MCF 10A (cell line): ENCODE results near the gene SMIM38. TPM values are rescaled to one million over a fixed set of nuclear protein-coding genes. Genes with fewer than 3 reads are reported as not detected.

ENCODE experiments used
- BruUV-seq: library from RNA; stranded (reverse); fragments of 400-500 nt; replicated peaks from 2 replicates; lab custom pipeline; 2021; lab: Mats Ljungman, UMichigan
- CTCF ChIA-PET: fragments of 300-600 bp; sonication (Branson Sonifier 250); formaldehyde crosslinking; extraction: SDS; loops from one replicate; lab custom pipeline; 2021; ENCODE audit warnings: antibody characterized with exemption, inconsistent platforms; lab: Yijun Ruan, JAX
- POLR2A ChIA-PET: fragments of 300-600, 350-650 bp; sonication (Branson Sonifier 250); formaldehyde crosslinking; extraction: SDS; loops from one replicate; lab custom pipeline; 2020; ENCODE audit warnings: antibody characterized with exemption, inconsistent platforms; lab: Yijun Ruan, JAX
- DNase-seq: peaks from one replicate; pipeline ENCODE4 v3.0.0-alpha.2; 2018; ENCODE audit not compliant: unreplicated experiment
- H3K27ac Mint-ChIP-seq: one replicate; pipeline ENCODE4 v1.8.0; 2022; ENCODE audit warnings: mild to moderate bottlenecking, low read depth, mixed read lengths; ENCODE audit not compliant: unreplicated experiment
- H3K27me3 Mint-ChIP-seq: one replicate; pipeline ENCODE4 v1.8.0; 2022; ENCODE audit warnings: mixed read lengths; ENCODE audit not compliant: insufficient read depth, unreplicated experiment
- H3K36me3 Mint-ChIP-seq: one replicate; pipeline ENCODE4 v1.8.0; 2022; ENCODE audit warnings: mild to moderate bottlenecking, moderate library complexity, mixed read lengths; ENCODE audit not compliant: insufficient read depth, unreplicated experiment
- H3K4me1 Mint-ChIP-seq: one replicate; pipeline ENCODE4 v1.8.0; 2022; ENCODE audit warnings: mixed read lengths; ENCODE audit not compliant: insufficient read depth, unreplicated experiment
- H3K4me3 Mint-ChIP-seq: one replicate; pipeline ENCODE4 v1.8.0; 2022; ENCODE audit warnings: mild to moderate bottlenecking, moderate library complexity, mixed read lengths; ENCODE audit not compliant: unreplicated experiment
- H3K9me3 Mint-ChIP-seq: one replicate; pipeline ENCODE4 v1.8.0; 2022; ENCODE audit warnings: mixed read lengths; ENCODE audit not compliant: unreplicated experiment
- intact Hi-C: fragments of 100-400 bp; cut with micrococcal nuclease; formaldehyde crosslinking; loops from 2 replicates; pipeline ENCODE4 v1.14.1; 2022
- total RNA-seq: library from RNA; stranded (reverse); gene quantifications from 2 replicates; pipeline ENCODE4 v1.2.3, GENCODE V29; 2022
- TF ChIP-seq, protein P1 (sequence below): fragments of 200-600 bp; IDR thresholded peaks from one replicate; pipeline ENCODE4 v1.8.0; 2022; ENCODE audit warnings: antibody characterized with exemption, mild to moderate bottlenecking; ENCODE audit not compliant: unreplicated experiment

SMIM38 gene
- total RNA-seq, 1 experiment from 2014 or later, result not detected

DNA sequence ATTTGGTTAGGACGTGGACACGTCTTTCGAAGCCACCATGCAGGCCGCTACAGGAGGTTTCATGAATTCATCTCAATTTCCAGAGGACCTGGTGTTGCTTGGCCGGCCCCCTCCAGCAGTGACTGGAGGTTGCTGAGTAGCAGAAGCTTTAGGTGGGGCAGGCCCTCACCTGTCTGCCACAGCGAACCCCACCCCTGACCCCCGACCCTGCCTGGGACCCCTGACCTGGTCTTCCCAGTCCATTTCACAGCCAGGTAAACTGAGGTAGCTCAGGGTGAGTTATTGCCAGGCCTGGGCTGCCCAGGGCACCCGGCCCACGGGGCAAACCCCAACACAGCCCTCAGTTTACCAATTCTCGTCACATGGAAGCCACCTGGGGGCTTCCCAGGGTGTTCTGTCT lies 39.1 kb upstream of the SMIM38 start:
- no peaks in the 10 kb centered on the region for H3K9me3 Mint-ChIP-seq
- H3K27ac Mint-ChIP-seq, result no peak overlapping the region
- intact Hi-C loops, result no loop called here
- no peak overlapping the region for H3K4me3 Mint-ChIP-seq
- POLR2A ChIA-PET, result no interaction called here
- H3K27me3 Mint-ChIP-seq, result no peaks in the 10 kb centered on the region
- peaks cover 9% of the 10 kb centered on the region for H3K4me1 Mint-ChIP-seq
- no TSS peak for BruUV-seq
- TF ChIP-seq, protein P1, sequence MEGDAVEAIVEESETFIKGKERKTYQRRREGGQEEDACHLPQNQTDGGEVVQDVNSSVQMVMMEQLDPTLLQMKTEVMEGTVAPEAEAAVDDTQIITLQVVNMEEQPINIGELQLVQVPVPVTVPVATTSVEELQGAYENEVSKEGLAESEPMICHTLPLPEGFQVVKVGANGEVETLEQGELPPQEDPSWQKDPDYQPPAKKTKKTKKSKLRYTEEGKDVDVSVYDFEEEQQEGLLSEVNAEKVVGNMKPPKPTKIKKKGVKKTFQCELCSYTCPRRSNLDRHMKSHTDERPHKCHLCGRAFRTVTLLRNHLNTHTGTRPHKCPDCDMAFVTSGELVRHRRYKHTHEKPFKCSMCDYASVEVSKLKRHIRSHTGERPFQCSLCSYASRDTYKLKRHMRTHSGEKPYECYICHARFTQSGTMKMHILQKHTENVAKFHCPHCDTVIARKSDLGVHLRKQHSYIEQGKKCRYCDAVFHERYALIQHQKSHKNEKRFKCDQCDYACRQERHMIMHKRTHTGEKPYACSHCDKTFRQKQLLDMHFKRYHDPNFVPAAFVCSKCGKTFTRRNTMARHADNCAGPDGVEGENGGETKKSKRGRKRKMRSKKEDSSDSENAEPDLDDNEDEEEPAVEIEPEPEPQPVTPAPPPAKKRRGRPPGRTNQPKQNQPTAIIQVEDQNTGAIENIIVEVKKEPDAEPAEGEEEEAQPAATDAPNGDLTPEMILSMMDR, result no peak
- H3K36me3 Mint-ChIP-seq, result no peaks in the 10 kb centered on the region
- no peak for DNase-seq
- CTCF ChIA-PET, result no interaction called here

DNA sequence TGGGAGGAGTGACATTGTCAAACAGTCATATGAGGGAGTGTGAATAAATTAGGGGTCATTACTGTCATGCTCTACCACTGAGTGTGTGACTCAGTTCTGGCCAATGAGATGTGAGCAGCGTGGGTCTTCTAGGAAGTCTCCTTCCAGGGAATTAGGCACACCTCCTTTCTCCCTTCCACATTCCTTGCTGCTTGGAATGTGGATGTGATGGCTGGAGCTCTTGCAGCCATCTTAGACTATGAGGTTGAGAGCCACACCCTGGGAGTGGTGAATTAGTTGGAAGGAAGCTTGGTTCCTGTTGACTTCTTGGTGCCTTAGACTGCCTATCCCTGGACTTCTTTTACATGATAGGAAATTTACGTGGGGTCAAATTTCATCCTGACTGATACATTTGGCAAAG lies 36.5 kb upstream of the SMIM38 start:
- DNase-seq, result no peak
- no peaks in the 10 kb centered on the region for H3K36me3 Mint-ChIP-seq
- CTCF ChIA-PET, result interaction anchor here (0.7 to 1.3 kb wide), 3 partner anchors 12 to 521 kb away, joined by 3 to 4 read pairs (median 3); no protein-coding TSS in a partner anchor
- peaks cover 26% of the 10 kb centered on the region for H3K4me1 Mint-ChIP-seq
- H3K27ac Mint-ChIP-seq, result no peak overlapping the region
- POLR2A ChIA-PET, result no interaction called here
- no TSS peak for BruUV-seq
- no peak overlapping the region for H3K4me3 Mint-ChIP-seq
- no peaks in the 10 kb centered on the region for H3K27me3 Mint-ChIP-seq
- intact Hi-C loops, result no loop called here
- TF ChIP-seq, protein P1, result no peak
- no peaks in the 10 kb centered on the region for H3K9me3 Mint-ChIP-seq

DNA sequence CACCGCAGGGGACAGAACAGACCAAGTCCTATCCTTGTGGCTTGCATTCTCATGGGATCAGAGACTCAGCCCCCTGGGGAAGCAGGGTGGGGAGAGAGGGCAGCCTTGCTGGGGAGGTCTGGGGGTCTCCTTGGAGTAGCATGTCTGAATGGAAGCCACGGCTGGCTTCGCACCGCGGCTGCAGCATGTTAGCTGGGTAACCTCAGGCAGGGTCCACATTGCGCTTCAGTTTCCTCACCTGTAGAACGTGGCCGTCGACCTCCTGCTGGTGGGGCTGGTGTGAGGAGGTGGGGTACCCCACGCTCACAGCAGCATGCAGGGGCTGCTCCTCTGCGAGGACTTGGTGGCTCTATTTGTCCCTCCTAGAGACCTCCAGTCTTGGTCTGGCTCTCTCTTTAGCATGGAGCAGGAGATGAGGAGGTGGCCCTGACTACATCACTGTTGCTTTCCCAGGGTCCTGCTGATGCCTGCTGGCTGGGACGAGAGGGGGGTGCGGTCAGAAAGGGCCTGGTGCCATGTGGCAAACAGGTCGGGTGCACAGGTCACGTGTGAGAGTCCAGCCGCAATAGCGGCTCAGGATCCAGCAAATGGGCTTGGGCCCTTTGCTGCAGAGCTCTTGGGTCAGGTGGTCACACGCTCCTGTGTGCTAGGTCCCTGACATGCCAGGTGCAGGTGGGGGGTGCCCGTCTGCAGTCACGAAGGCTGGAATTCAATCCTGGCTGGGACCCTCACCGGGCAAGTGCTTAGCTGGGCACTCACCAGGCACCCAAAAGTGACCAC lies 35.4 kb upstream of the SMIM38 start:
- BruUV-seq, result no TSS peak
- TF ChIP-seq, protein P1, result no peak
- CTCF ChIA-PET, result interaction anchor here (1.6 kb wide), 1 partner anchor 19 kb away, joined by 14 read pairs; no protein-coding TSS in a partner anchor
- H3K4me1 Mint-ChIP-seq, result peaks cover 31% of the 10 kb centered on the region
- no peaks in the 10 kb centered on the region for H3K36me3 Mint-ChIP-seq
- H3K27ac Mint-ChIP-seq, result no peak overlapping the region
- H3K4me3 Mint-ChIP-seq, result no peak overlapping the region
- intact Hi-C loops, result loop anchor here (5.0 kb wide), 1 partner anchor 177 kb away; no protein-coding TSS in a partner anchor
- H3K27me3 Mint-ChIP-seq, result no peaks in the 10 kb centered on the region
- no peaks in the 10 kb centered on the region for H3K9me3 Mint-ChIP-seq
- POLR2A ChIA-PET, result interaction anchor here (0.6 to 3.9 kb wide), 2 partner anchors 199 to 522 kb away, joined by 3 to 27 read pairs; partner anchors contain the start of gene CCND1
- no peak for DNase-seq

DNA sequence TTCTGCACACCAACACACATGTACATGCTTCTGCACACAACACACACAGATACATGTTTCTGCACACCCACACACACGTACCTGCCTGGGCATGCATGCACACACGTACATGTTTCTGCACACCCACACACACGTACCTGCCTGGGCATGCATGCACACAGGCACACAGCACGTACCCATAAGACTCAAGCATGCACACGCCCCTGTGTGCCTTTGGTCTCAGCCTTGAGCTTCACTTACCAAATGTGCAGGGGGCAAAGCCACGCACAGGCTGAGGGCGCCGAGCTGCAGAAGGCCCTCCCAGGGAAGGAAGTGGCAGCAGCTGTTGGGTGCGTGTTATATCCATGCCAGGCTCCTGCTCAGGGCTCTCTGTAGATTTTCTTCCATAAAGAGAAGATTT lies 34.7 kb upstream of the SMIM38 start:
- Mint-ChIP-seq H3K4me1 (peaks cover 31% of the 10 kb centered on the region), H3K4me3 (no peak overlapping the region), H3K36me3 (no peaks in the 10 kb centered on the region), H3K27me3 (no peaks in the 10 kb centered on the region), H3K27ac (no peak overlapping the region), H3K9me3 (no peaks in the 10 kb centered on the region)
- TF ChIP-seq, protein P1, result no peak
- no TSS peak for BruUV-seq
- ChIA-PET POLR2A (interaction anchor here (0.6 to 3.9 kb wide), 2 partner anchors 199 to 521 kb away, joined by 3 to 27 read pairs; partner anchors contain the start of gene CCND1), CTCF (interaction anchor here (1.6 kb wide), 1 partner anchor 20 kb away, joined by 14 read pairs; no protein-coding TSS in a partner anchor)
- DNase-seq, result no peak
- intact Hi-C loops, result loop anchor here (5.0 kb wide), 1 partner anchor 176 kb away; no protein-coding TSS in a partner anchor
